ENCODE measurements around the gene GPATCH2. TPM values are rescaled to one million over a fixed set of nuclear protein-coding genes. Genes with fewer than 3 reads are reported as not detected.

GPATCH2 gene
- total and polyA plus RNA-seq, 2 donors (not counting 1 experiment from before 2014, with no cell fraction given): 4.7 to 14.7 TPM

DNA sequence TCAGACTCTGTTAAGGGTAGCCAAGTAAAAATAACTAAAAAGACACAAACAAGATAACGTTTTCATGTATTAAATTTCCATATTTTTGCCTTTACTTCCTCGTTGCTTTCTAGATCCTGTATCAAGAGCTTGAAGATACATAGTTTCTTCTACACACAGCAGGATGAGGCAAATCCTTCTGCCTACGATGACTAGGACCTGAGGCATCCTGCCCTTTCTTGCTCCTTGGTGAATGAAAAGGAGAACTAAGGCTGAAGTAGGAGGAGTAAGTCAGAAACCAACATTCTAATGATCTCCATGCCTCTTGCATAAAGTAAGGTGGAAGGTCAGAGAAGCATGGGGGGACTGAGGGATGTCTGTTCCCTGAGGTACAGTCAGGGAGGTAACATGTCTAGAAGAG is 102.6 kb downstream of the GPATCH2 start:
- no peaks in the 10 kb centered on the region for H3K27me3 ChIP-seq (replicated peaks in 1 of 4; ENCODE audit: control extremely low read depth in 1 of 4, control insufficient read depth in 3 of 4, insufficient read depth in 4 of 4, low read length in 3 of 4)
- no peaks in the 10 kb centered on the region for H3K27me3 Mint-ChIP-seq
- intact Hi-C loops (cut with micrococcal nuclease): no loop called here
- no peak overlapping the region for H3K4me3 Mint-ChIP-seq
- no peak for ATAC-seq (ENCODE audit: low read depth)
- H3K27ac Mint-ChIP-seq: no peak overlapping the region
- WGBS (ENCODE audit: insufficient coverage): 75% methylated on average over 2 of the region's 3 CpGs
- no peaks in the 10 kb centered on the region for H3K9me3 ChIP-seq (ENCODE audit: control extremely low read depth in 1 of 3, control insufficient read depth in 2 of 3, insufficient read depth in 1 of 3, low read length in 2 of 3)
- POLR2A ChIA-PET: no interaction called here
- H3K4me3 ChIP-seq (ENCODE audit: control extremely low read depth in 1 of 5, extremely low read depth in 1 of 5, insufficient read depth in 1 of 5, low read depth in 2 of 5, low read length in 4 of 5): no peak overlapping the region
- H3K27ac ChIP-seq (ENCODE audit: low read length in 2 of 2): no peak overlapping the region
- H4K20me1 ChIP-seq (ENCODE audit: control insufficient read depth, insufficient read depth, low read length, poor library complexity, severe bottlenecking): no peaks in the 10 kb centered on the region
- no peaks in the 10 kb centered on the region for H3K4me1 ChIP-seq (ENCODE audit: control insufficient read depth in 2 of 2, insufficient read depth in 2 of 2, low read length in 2 of 2)
- TF ChIP-seq EZH2 (IDR thresholded peaks at IDR 0.05; ENCODE audit: borderline replicate concordance, insufficient read depth, low read depth, low read length, poor library complexity, severe bottlenecking): no peak
- TF ChIP-seq, protein P1, sequence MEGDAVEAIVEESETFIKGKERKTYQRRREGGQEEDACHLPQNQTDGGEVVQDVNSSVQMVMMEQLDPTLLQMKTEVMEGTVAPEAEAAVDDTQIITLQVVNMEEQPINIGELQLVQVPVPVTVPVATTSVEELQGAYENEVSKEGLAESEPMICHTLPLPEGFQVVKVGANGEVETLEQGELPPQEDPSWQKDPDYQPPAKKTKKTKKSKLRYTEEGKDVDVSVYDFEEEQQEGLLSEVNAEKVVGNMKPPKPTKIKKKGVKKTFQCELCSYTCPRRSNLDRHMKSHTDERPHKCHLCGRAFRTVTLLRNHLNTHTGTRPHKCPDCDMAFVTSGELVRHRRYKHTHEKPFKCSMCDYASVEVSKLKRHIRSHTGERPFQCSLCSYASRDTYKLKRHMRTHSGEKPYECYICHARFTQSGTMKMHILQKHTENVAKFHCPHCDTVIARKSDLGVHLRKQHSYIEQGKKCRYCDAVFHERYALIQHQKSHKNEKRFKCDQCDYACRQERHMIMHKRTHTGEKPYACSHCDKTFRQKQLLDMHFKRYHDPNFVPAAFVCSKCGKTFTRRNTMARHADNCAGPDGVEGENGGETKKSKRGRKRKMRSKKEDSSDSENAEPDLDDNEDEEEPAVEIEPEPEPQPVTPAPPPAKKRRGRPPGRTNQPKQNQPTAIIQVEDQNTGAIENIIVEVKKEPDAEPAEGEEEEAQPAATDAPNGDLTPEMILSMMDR (IDR thresholded peaks at IDR 0.05): no peak
- no peaks in the 10 kb centered on the region for H3K4me1 Mint-ChIP-seq
- H3K9ac ChIP-seq (ENCODE audit: low read length): no peak overlapping the region
- no peak overlapping the region for H3K4me2 ChIP-seq (replicated peaks; ENCODE audit: low read depth, low read length, poor library complexity, severe bottlenecking)
- H3K9me3 Mint-ChIP-seq (ENCODE audit: insufficient read depth): no peaks in the 10 kb centered on the region
- H3K79me2 ChIP-seq (ENCODE audit: control insufficient read depth, insufficient read depth, low read length): no peaks in the 10 kb centered on the region
- peaks cover 0 to 1% of the 10 kb centered on the region in 2 experiments for H3K36me3 ChIP-seq (replicated peaks in 1 of 2; ENCODE audit: control extremely low read depth in 1 of 2, control insufficient read depth in 1 of 2, extremely low read depth in 1 of 2, insufficient read depth in 2 of 2, low read length in 1 of 2)
- CTCF ChIA-PET: no interaction called here
- no peak for DNase-seq
- H2AFZ ChIP-seq (ENCODE audit: insufficient read depth, low read depth, low read length, poor library complexity, severe bottlenecking): no peak overlapping the region

DNA sequence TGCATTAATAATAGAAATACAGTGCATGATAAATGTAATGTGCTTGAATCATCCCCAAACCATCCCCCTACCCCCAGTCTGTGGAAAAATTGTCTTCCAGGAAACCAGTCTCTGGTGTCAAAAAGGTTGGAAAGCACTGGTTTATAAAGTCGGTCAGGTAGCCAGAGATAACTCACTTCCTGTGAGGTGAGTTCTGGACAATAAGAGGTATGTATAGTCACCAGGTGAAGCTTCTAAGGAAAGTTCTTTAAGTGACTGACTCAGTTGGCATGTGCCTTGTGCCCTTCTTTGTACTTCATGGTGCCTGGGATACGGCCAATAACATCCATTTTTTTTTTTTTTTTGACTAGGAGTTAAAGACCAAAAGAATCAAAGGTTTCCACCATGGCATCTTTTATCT is 103.7 kb downstream of the GPATCH2 start:
- H3K36me3 ChIP-seq (replicated peaks in 1 of 2; ENCODE audit: control extremely low read depth in 1 of 2, control insufficient read depth in 1 of 2, extremely low read depth in 1 of 2, insufficient read depth in 2 of 2, low read length in 1 of 2): peaks cover 0 to 1% of the 10 kb centered on the region in 2 experiments
- WGBS (ENCODE audit: insufficient coverage): 100% methylated on average over 1 of the region's 2 CpGs
- CTCF ChIA-PET: no interaction called here
- Mint-ChIP-seq H3K4me3 (no peak overlapping the region), H3K4me1 (no peaks in the 10 kb centered on the region), H3K27me3 (no peaks in the 10 kb centered on the region), H3K9me3 (ENCODE audit: insufficient read depth) (no peaks in the 10 kb centered on the region), H3K27ac (no peak overlapping the region)
- H3K4me1 ChIP-seq (ENCODE audit: control insufficient read depth in 2 of 2, insufficient read depth in 2 of 2, low read length in 2 of 2): no peaks in the 10 kb centered on the region
- DNase-seq (no peak), ATAC-seq (ENCODE audit: low read depth) (no peak)
- no peak overlapping the region for H2AFZ ChIP-seq (ENCODE audit: insufficient read depth, low read depth, low read length, poor library complexity, severe bottlenecking)
- TF ChIP-seq, protein P1 (IDR thresholded peaks at IDR 0.05): no peak
- POLR2A ChIA-PET: no interaction called here
- H3K9me3 ChIP-seq (ENCODE audit: control extremely low read depth in 1 of 3, control insufficient read depth in 2 of 3, insufficient read depth in 1 of 3, low read length in 2 of 3): no peaks in the 10 kb centered on the region
- intact Hi-C loops (cut with micrococcal nuclease): no loop called here
- no peaks in the 10 kb centered on the region for H3K27me3 ChIP-seq (replicated peaks in 1 of 4; ENCODE audit: control extremely low read depth in 1 of 4, control insufficient read depth in 3 of 4, insufficient read depth in 4 of 4, low read length in 3 of 4)
- no peak overlapping the region for H3K4me2 ChIP-seq (replicated peaks; ENCODE audit: low read depth, low read length, poor library complexity, severe bottlenecking)
- no peak overlapping the region for H3K27ac ChIP-seq (ENCODE audit: low read length in 2 of 2)
- H3K4me3 ChIP-seq (ENCODE audit: control extremely low read depth in 1 of 5, extremely low read depth in 1 of 5, insufficient read depth in 1 of 5, low read depth in 2 of 5, low read length in 4 of 5): no peak overlapping the region
- H4K20me1 ChIP-seq (ENCODE audit: control insufficient read depth, insufficient read depth, low read length, poor library complexity, severe bottlenecking): no peaks in the 10 kb centered on the region
- no peak overlapping the region for H3K9ac ChIP-seq (ENCODE audit: low read length)
- H3K79me2 ChIP-seq (ENCODE audit: control insufficient read depth, insufficient read depth, low read length): no peaks in the 10 kb centered on the region
